ENCODE measurements around the gene FBXO44.

DNA sequence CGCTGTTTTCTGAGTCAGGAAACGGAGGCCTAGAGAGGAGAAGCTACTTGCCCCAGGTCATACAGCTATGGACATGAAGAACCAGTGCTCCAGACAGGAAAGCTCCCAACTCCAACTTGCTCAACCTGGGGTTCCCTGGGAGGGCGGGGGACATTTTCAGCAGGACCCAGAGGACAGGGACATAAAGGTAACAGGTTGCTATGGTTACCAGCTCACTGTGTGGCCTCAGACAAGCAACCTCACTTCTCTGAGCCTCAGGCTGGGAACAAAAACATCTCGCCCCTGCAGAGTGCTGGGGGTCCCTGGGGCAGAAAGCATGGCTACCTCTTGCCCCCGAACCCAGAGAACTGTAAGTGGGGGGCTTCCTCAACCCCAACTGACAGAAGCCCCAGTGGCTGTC, 16.6 kb upstream of the FBXO44 start:
- TF ChIP-seq PPARA (CRISPR knock-in tag; IDR thresholded peaks at IDR 0.05; ENCODE audit: borderline replicate concordance): no peak
- TF ChIP-seq ZC3H10 (CRISPR knock-in tag; IDR thresholded peaks at IDR 0.05): no peak
- no peak for TF ChIP-seq ZNF8 (CRISPR knock-in tag; IDR thresholded peaks at IDR 0.05)
- TF ChIP-seq CREB5 (CRISPR knock-in tag; IDR thresholded peaks at IDR 0.05; ENCODE audit: low read depth): no peak
- TF ChIP-seq ESRRG (CRISPR knock-in tag; IDR thresholded peaks at IDR 0.05): no peak
- no peak for TF ChIP-seq ZNF70 (CRISPR knock-in tag; IDR thresholded peaks at IDR 0.05)
- TF ChIP-seq ZFP3 (CRISPR knock-in tag; IDR thresholded peaks at IDR 0.05): no peak
- TF ChIP-seq TOX (CRISPR knock-in tag; IDR thresholded peaks at IDR 0.05; ENCODE audit: borderline replicate concordance): no peak
- TF ChIP-seq ARNTL (CRISPR knock-in tag; IDR thresholded peaks at IDR 0.05; ENCODE audit: borderline replicate concordance, low read depth): no peak
